ENCODE measurements around the gene PRRC2C. TPM values are rescaled to one million over a fixed set of nuclear protein-coding genes. Genes with fewer than 3 reads are reported as not detected.

The PRRC2C gene
- total RNA-seq, 2 experiments from 2014 or later: 357 to 387 TPM

GRCh38 chr1:171500803-171501202 is 15.5 kb downstream of the PRRC2C start:
- intact Hi-C loops (cut with DNase I, micrococcal nuclease): no loop called here
- no peak for ATAC-seq (ENCODE audit: poor library complexity)
- H3K9me3 Mint-ChIP-seq: no peaks in the 10 kb centered on the region

GRCh38 chr1:171501305-171502024 is 16.1 kb downstream of the PRRC2C start:
- H3K4me3 ChIP-seq (ENCODE audit: low read length): no peak overlapping the region
- H3K27me3 Mint-ChIP-seq: no peaks in the 10 kb centered on the region
- peak overlapping the region; percentile 11 for H3K4me3 Mint-ChIP-seq
- TF ChIP-seq CTCF (IDR thresholded peaks at IDR 0.05): no peak
- H3K4me1 ChIP-seq (ENCODE audit: insufficient read depth, low read length): peaks cover 54% of the 10 kb centered on the region
- POLR2A ChIA-PET: interaction anchor here (1.7 to 2.8 kb wide), 2 partner anchors 12 to 16 kb away, joined by 4 to 14 read pairs; partner anchors contain the start of gene PRRC2C
- H3K4me1 Mint-ChIP-seq (ENCODE audit: low read depth): peaks cover 98% of the 10 kb centered on the region
- intact Hi-C loops (cut with DNase I, micrococcal nuclease): loop anchor here in 1 of 2 experiments (2.0 kb wide), 1 partner anchor 15 kb away; no protein-coding TSS in a partner anchor
- H3K36me3 Mint-ChIP-seq (ENCODE audit: low read depth): peaks cover 69% of the 10 kb centered on the region
- CTCF ChIA-PET: interaction anchor here (3.1 kb wide), 1 partner anchor 16 kb away, joined by 21 read pairs; the partner anchor contains the start of gene PRRC2C
- H3K36me3 ChIP-seq (ENCODE audit: insufficient read depth, low read length): peaks cover 27% of the 10 kb centered on the region
- ATAC-seq (ENCODE audit: poor library complexity) (no peak), DNase-seq (no peak)
- no peaks in the 10 kb centered on the region for H3K9me3 Mint-ChIP-seq
- no peaks in the 10 kb centered on the region for H3K9me3 ChIP-seq (ENCODE audit: control insufficient read depth in 1 of 2, insufficient read depth in 1 of 2, low read length in 2 of 2)
- no peak overlapping the region for H3K27ac ChIP-seq (ENCODE audit: low read depth in 1 of 2, low read length in 2 of 2)
- no peaks in the 10 kb centered on the region for H3K27me3 ChIP-seq (ENCODE audit: control insufficient read depth in 1 of 2, insufficient read depth in 2 of 2, low read length in 2 of 2)
- H3K27ac Mint-ChIP-seq: peak overlapping the region; percentile 1

More at GRCh38 chr1:171500803-171501202, 15.5 kb downstream of the PRRC2C start:
- H3K27ac Mint-ChIP-seq: peak overlapping the region; percentile 1
- Histone ChIP-seq H3K27me3 (ENCODE audit: control insufficient read depth in 1 of 2, insufficient read depth in 2 of 2, low read length in 2 of 2) (no peaks in the 10 kb centered on the region), H3K4me1 (ENCODE audit: insufficient read depth, low read length) (peaks cover 57% of the 10 kb centered on the region), H3K36me3 (ENCODE audit: insufficient read depth, low read length) (peaks cover 27% of the 10 kb centered on the region), H3K9me3 (ENCODE audit: control insufficient read depth in 1 of 2, insufficient read depth in 1 of 2, low read length in 2 of 2) (no peaks in the 10 kb centered on the region), H3K4me3 (ENCODE audit: low read length) (no peak overlapping the region), H3K27ac (ENCODE audit: low read depth in 1 of 2, low read length in 2 of 2) (no peak overlapping the region)
- peaks cover 98% of the 10 kb centered on the region for H3K4me1 Mint-ChIP-seq (ENCODE audit: low read depth)
- no peak overlapping the region for H3K4me3 Mint-ChIP-seq
- ChIA-PET POLR2A (interaction anchor here (1.7 to 2.8 kb wide), 2 partner anchors 12 to 15 kb away, joined by 4 to 14 read pairs; partner anchors contain the start of gene PRRC2C), CTCF (interaction anchor here (3.1 kb wide), 1 partner anchor 15 kb away, joined by 21 read pairs; the partner anchor contains the start of gene PRRC2C)
- no peak for TF ChIP-seq CTCF (IDR thresholded peaks at IDR 0.05)
- H3K27me3 Mint-ChIP-seq: no peaks in the 10 kb centered on the region
- peaks cover 72% of the 10 kb centered on the region for H3K36me3 Mint-ChIP-seq (ENCODE audit: low read depth)
- DNase-seq: no peak

GRCh38 chr1:171506525-171507304 is 21.4 kb downstream of the PRRC2C start:
- peaks cover 95% of the 10 kb centered on the region for H3K4me1 Mint-ChIP-seq (ENCODE audit: low read depth)
- Histone ChIP-seq H3K4me3 (ENCODE audit: low read length) (no peak overlapping the region), H3K27ac (ENCODE audit: low read depth in 1 of 2, low read length in 2 of 2) (no peak overlapping the region), H3K27me3 (ENCODE audit: control insufficient read depth in 1 of 2, insufficient read depth in 2 of 2, low read length in 2 of 2) (no peaks in the 10 kb centered on the region), H3K9me3 (ENCODE audit: control insufficient read depth in 1 of 2, insufficient read depth in 1 of 2, low read length in 2 of 2) (no peaks in the 10 kb centered on the region), H3K4me1 (ENCODE audit: insufficient read depth, low read length) (peaks cover 46% of the 10 kb centered on the region), H3K36me3 (ENCODE audit: insufficient read depth, low read length) (peaks cover 9% of the 10 kb centered on the region)
- intact Hi-C loops (cut with DNase I, micrococcal nuclease): no loop called here
- peaks cover 29% of the 10 kb centered on the region for H3K36me3 Mint-ChIP-seq (ENCODE audit: low read depth)
- H3K4me3 Mint-ChIP-seq: peak overlapping the region; percentile 63
- H3K9me3 Mint-ChIP-seq: no peaks in the 10 kb centered on the region
- CTCF ChIA-PET: interaction anchor here (3.5 kb wide), 1 partner anchor 21 kb away, joined by 25 read pairs; the partner anchor contains the start of gene PRRC2C
- peak overlapping the region; percentile 8 for H3K27ac Mint-ChIP-seq
- no peak for ATAC-seq (ENCODE audit: poor library complexity)
- H3K27me3 Mint-ChIP-seq: no peaks in the 10 kb centered on the region
- TF ChIP-seq CTCF (IDR thresholded peaks at IDR 0.05): no peak
- DNase-seq: no peak
- POLR2A ChIA-PET: interaction anchor here (1.9 kb wide), 1 partner anchor 22 kb away, joined by 11 read pairs; the partner anchor contains the start of gene PRRC2C

Measured in CD4-positive, alpha-beta T cell (primary cell).